Natural killer cell (primary cell): ENCODE results near the gene PANK4. TPM values are rescaled to one million over a fixed set of nuclear protein-coding genes. Genes with fewer than 3 reads are reported as not detected.

Experiments used
- ATAC-seq, 3 donors: fragments of 150-1000 bp in 2 of 3; fragments of 200-7000 bp in 1 of 3; cut with Tn5 transposase; 1 replicate in 1 of 3; 2 replicates in 2 of 3; pipeline ENCODE4 v1.10.0; 2021; ENCODE audit warnings: mild to moderate bottlenecking in 2 of 3, moderate library complexity in 2 of 3
- DNase-seq, 2 donors: peaks; one replicate each; pipeline versions ENCODE4 v3.0.0 to v3.0.0-alpha.2; 2013 to 2021; ENCODE audit warnings: mixed read lengths in 1 of 2
- H3K27ac ChIP-seq: one replicate; pipeline ENCODE4 v1.5.1; 2013; ENCODE audit warnings: mild to moderate bottlenecking, low read length
- H3K27me3 ChIP-seq: one replicate; pipeline ENCODE4 v1.6.1; 2013; ENCODE audit warnings: low read length; ENCODE audit not compliant: control insufficient read depth, insufficient read depth
- H3K36me3 ChIP-seq: one replicate; pipeline ENCODE4 v1.6.1; 2013; ENCODE audit warnings: low read length; ENCODE audit not compliant: control insufficient read depth, insufficient read depth
- H3K4me1 ChIP-seq: one replicate; pipeline ENCODE4 v1.6.1; 2013; ENCODE audit warnings: low read length; ENCODE audit not compliant: control insufficient read depth, insufficient read depth
- H3K4me3 ChIP-seq: one replicate; pipeline ENCODE4 v1.5.1; 2013; ENCODE audit warnings: low read length
- H3K9me3 ChIP-seq: one replicate; pipeline ENCODE4 v1.6.1; 2013; ENCODE audit warnings: low read length; ENCODE audit not compliant: control insufficient read depth, insufficient read depth
- H3K27ac Mint-ChIP-seq, 2 donors: one replicate each; pipeline ENCODE4 v1.8.0; 2022; ENCODE audit warnings: mild to moderate bottlenecking in 2 of 2, mixed read lengths in 2 of 2, moderate library complexity in 1 of 2
- H3K27me3 Mint-ChIP-seq, 2 donors: one replicate each; pipeline ENCODE4 v1.8.0; 2022; ENCODE audit warnings: low read depth in 2 of 2, mixed read lengths in 2 of 2
- H3K36me3 Mint-ChIP-seq: one replicate; pipeline ENCODE4 v1.8.0; 2022; ENCODE audit warnings: mixed read lengths
- H3K4me1 Mint-ChIP-seq, 2 donors: one replicate each; pipeline ENCODE4 v1.8.0; 2022; ENCODE audit warnings: mixed read lengths in 2 of 2
- H3K4me3 Mint-ChIP-seq: one replicate; pipeline ENCODE4 v1.8.0; 2022; ENCODE audit warnings: mild to moderate bottlenecking, moderate library complexity, mixed read lengths
- H3K9me3 Mint-ChIP-seq, 2 donors: one replicate each; pipeline ENCODE4 v1.8.0; 2022; ENCODE audit warnings: mixed read lengths in 2 of 2
- whole genome bisulfite sequencing: methylation state at CpG from one replicate; pipeline ENCODE4 v1.1.7; 2013; ENCODE audit warnings: missing lambda C conversion rate; ENCODE audit not compliant: insufficient coverage; 5-methylcytosine and 5-hydroxymethylcytosine counted together
- intact Hi-C: fragments of 100-400 bp; cut with micrococcal nuclease; formaldehyde crosslinking; loops from one replicate; pipeline ENCODE4 v1.14.2; 2022
- total RNA-seq, 4 donors: library from RNA; stranded (reverse); fragments of 120-200 nt in 1 of 4; gene quantifications; one replicate each; pipeline versions ENCODE4 v1.2.3 to v1.2.4, GENCODE V29; 2013 to 2022
- TF ChIP-seq, protein P1 (sequence below): fragments of 200-600 bp; IDR thresholded peaks from one replicate; pipeline ENCODE4 v1.8.0; 2022; ENCODE audit warnings: antibody characterized with exemption

PANK4 gene
- total RNA-seq, 3 donors from 2014 or later (not counting 1 experiment from before 2014, with no cell fraction given), result 48.2 to 75.7 (median 61.8) TPM

DNA sequence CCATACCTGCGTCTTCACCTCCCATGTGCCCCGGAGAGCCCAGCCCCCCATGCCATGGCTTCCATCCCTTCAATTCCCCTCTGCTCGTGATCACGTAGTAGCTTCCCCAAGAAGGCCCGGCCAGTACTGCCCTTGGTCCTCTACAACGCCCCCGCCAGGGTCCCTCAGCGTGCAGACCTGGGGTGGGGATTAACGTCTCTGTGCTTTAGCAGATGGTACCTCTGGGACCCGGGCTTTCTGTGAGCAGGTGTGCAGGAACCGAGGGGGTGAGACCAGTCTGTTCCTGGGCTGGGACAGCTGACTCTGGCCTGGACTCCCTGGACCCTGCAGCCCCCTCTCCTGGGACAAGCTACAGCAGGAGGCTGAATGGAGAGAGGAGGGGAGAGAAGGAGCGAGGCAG lies 49.1 kb downstream of the PANK4 start:
- intact Hi-C loops, result no loop called here
- H3K4me1 ChIP-seq, result no peaks in the 10 kb centered on the region
- Mint-ChIP-seq H3K4me3 (no peak overlapping the region), H3K36me3 (no peaks in the 10 kb centered on the region), H3K4me1 (peaks cover 0 to 5% of the 10 kb centered on the region in 2 donors), H3K27me3 (no peaks in the 10 kb centered on the region), H3K9me3 (no peaks in the 10 kb centered on the region), H3K27ac (no peak overlapping the region)
- H3K27ac ChIP-seq, result no peak overlapping the region
- H3K36me3 ChIP-seq, result peaks cover 2% of the 10 kb centered on the region
- ATAC-seq, result no peak
- WGBS, result 79% methylated on average over 12 of the region's 12 CpGs
- no peak overlapping the region for H3K4me3 ChIP-seq
- TF ChIP-seq, protein P1, sequence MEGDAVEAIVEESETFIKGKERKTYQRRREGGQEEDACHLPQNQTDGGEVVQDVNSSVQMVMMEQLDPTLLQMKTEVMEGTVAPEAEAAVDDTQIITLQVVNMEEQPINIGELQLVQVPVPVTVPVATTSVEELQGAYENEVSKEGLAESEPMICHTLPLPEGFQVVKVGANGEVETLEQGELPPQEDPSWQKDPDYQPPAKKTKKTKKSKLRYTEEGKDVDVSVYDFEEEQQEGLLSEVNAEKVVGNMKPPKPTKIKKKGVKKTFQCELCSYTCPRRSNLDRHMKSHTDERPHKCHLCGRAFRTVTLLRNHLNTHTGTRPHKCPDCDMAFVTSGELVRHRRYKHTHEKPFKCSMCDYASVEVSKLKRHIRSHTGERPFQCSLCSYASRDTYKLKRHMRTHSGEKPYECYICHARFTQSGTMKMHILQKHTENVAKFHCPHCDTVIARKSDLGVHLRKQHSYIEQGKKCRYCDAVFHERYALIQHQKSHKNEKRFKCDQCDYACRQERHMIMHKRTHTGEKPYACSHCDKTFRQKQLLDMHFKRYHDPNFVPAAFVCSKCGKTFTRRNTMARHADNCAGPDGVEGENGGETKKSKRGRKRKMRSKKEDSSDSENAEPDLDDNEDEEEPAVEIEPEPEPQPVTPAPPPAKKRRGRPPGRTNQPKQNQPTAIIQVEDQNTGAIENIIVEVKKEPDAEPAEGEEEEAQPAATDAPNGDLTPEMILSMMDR, result no peak
- no peaks in the 10 kb centered on the region for H3K27me3 ChIP-seq
- no peaks in the 10 kb centered on the region for H3K9me3 ChIP-seq
- no peak for DNase-seq

DNA sequence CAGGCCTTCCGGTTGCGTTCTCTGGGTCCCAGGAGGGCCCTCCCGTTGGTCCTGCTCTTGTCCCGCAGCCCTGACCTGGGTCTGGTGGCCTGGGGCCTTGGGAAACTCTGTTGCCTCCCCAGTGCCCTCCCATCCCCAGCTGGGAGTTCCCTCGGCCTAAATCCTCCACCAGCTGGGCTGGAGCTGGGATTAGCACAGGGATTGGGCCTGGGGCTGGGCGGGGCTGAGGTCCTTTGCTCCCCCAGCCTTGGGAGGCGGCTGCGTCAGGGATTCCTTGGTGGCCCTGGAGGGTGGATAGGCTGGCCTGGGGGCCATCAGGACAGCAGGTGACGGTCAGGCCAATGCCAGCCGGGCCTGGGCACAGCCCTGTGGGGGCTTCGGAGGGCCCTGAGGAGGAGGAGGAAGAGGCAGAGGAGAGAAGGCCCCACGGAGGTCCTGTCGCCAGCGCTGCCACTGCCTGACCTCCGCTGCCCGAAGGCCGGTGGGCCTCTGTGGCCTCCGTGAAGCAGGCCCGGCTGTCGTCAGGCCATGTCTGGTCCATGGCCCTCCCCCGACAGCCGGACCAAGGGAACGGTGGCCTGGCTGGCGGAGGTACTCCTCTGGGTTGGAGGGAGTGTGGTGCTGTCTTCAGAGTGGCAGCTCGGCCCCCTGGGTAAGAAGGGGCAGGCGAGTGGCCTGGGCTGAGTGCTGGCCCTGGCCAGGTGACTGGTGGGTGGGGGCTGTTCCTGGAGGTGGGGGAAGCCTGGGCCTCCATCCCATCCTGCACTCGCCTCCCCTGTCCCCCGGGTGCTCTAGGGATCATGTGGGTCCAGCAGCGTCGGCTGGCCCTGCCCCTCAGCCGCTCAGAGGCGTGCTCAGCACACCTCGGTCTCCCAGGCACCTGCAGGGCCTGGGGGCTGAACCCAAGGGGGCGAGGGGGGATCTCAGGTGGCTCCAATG lies 50.1 kb downstream of the PANK4 start, which contains the start of gene PLCH2:
TSS of gene PLCH2 (plus strand) at position 229 of the 939 bp plus-strand sequence. CDS start at position 529, 300 bp downstream.
- no peak within 1 kb of the TSS for H3K27ac ChIP-seq
- no peaks in the 10 kb centered on the region for H3K27me3 ChIP-seq
- WGBS, result 89% methylated on average over 34 of the region's 34 CpGs
- ATAC-seq, result no peak
- H3K27ac Mint-ChIP-seq, result no peak within 1 kb of the TSS
- no peaks in the 10 kb centered on the region for H3K27me3 Mint-ChIP-seq
- H3K4me1 Mint-ChIP-seq, result peaks cover 0 to 5% of the 10 kb centered on the region in 2 donors
- no peak for DNase-seq
- H3K4me1 ChIP-seq, result no peaks in the 10 kb centered on the region
- no peak within 1 kb of the TSS for H3K4me3 ChIP-seq
- TF ChIP-seq, protein P1, result no peak
- H3K9me3 ChIP-seq, result no peaks in the 10 kb centered on the region
- no peaks in the 10 kb centered on the region for H3K36me3 Mint-ChIP-seq
- no peak within 1 kb of the TSS for H3K4me3 Mint-ChIP-seq
- intact Hi-C loops, result no loop called here
- H3K9me3 Mint-ChIP-seq, result no peaks in the 10 kb centered on the region
- H3K36me3 ChIP-seq, result peaks cover 2% of the 10 kb centered on the region

DNA sequence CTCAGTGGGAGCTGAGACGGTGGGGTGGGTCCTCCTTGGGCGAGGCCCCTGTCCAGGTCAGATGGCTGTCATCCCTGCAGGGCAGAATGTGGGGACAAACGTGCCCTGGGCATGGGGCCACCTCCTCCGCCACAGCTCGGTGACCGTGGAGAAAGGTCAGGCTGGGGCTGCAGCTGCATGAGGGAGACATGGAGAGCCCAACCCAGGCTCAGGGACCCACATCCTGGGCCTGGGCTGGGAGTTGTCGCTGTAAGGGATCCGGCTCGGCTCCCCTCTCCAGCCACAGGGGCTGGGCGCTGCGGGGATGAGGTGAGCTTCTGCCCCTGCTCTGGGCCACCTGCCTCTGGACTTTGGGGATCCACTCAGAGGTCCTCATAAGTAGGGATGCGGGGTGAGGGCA lies 50.8 kb downstream of the PANK4 start:
- no peaks in the 10 kb centered on the region for H3K9me3 ChIP-seq
- H3K4me1 ChIP-seq, result no peaks in the 10 kb centered on the region
- ATAC-seq (no peak), DNase-seq (no peak)
- no peaks in the 10 kb centered on the region for H3K27me3 ChIP-seq
- H3K36me3 Mint-ChIP-seq, result no peaks in the 10 kb centered on the region
- H3K4me1 Mint-ChIP-seq, result peaks cover 0 to 9% of the 10 kb centered on the region in 2 donors
- H3K9me3 Mint-ChIP-seq, result no peaks in the 10 kb centered on the region
- no peaks in the 10 kb centered on the region for H3K27me3 Mint-ChIP-seq
- 93% methylated on average over 12 of the region's 12 CpGs for WGBS
- intact Hi-C loops, result no loop called here
- H3K27ac Mint-ChIP-seq, result no peak overlapping the region
- no peak overlapping the region for H3K4me3 Mint-ChIP-seq
- TF ChIP-seq, protein P1, result no peak
- H3K27ac ChIP-seq, result no peak overlapping the region
- H3K4me3 ChIP-seq, result no peak overlapping the region
- peaks cover under 1% of the 10 kb centered on the region for H3K36me3 ChIP-seq
